ENCODE data around the gene TBC1D16.
"Not testable (repeated sequence)": the region's sequence is repeated elsewhere in the genome, so short reads cannot be mapped to it uniquely, and the experiment has no call there.

Gene TBC1D16

GRCh38 chr17:79912552-79913330, 122.9 kb downstream of the TBC1D16 start:
- DNase-seq, result no peak

GRCh38 chr17:79911430-79912399, 124.0 kb downstream of the TBC1D16 start:
- DNase-seq, result no peak

GRCh38 chr17:79910985-79911361, 124.7 kb downstream of the TBC1D16 start:
- no peak for DNase-seq

GRCh38 chr17:79909121-79909520, 126.6 kb downstream of the TBC1D16 start:
- DNase-seq, result no peak

- no peak for DNase-seq
Observed at GRCh38 chr17:79907850-79908249, 127.8 kb downstream of the TBC1D16 start.

GRCh38 chr17:79907217-79907715, 128.4 kb downstream of the TBC1D16 start:
- DNase-seq, result no peak

GRCh38 chr17:79905832-79906231, 129.8 kb downstream of the TBC1D16 start:
- no peak for DNase-seq

GRCh38 chr17:79904865-79905264, 130.8 kb downstream of the TBC1D16 start:
- DNase-seq, result no peak

- no peak for DNase-seq
Observed at GRCh38 chr17:79902146-79902791, 133.4 kb downstream of the TBC1D16 start.

GRCh38 chr17:79901131-79901530, 134.5 kb downstream of the TBC1D16 start:
- DNase-seq, result no peak

GRCh38 chr17:79899584-79899983, 136.1 kb downstream of the TBC1D16 start:
- no peak for DNase-seq

GRCh38 chr17:79897243-79898063, 138.2 kb downstream of the TBC1D16 start:
- no peak for DNase-seq

- not testable (repeated sequence) for DNase-seq
Observed at GRCh38 chr17:79893457-79893856, 142.2 kb downstream of the TBC1D16 start.

- DNase-seq, result no peak
Observed at GRCh38 chr17:79892457-79893241, 143.0 kb downstream of the TBC1D16 start.

GRCh38 chr17:79891113-79891730, 144.4 kb downstream of the TBC1D16 start:
- DNase-seq, result no peak

- DNase-seq, result no peak
Observed at GRCh38 chr17:79890706-79891105, 145.0 kb downstream of the TBC1D16 start.

- no peak for DNase-seq
Observed at GRCh38 chr17:79888811-79889634, 146.6 kb downstream of the TBC1D16 start.

GRCh38 chr17:79888009-79888540, 147.6 kb downstream of the TBC1D16 start:
- no peak for DNase-seq

GRCh38 chr17:79887451-79887991, 148.2 kb downstream of the TBC1D16 start:
- no peak for DNase-seq
